Adipocyte (in vitro differentiated cells): Measurements from ENCODE around the gene F2RL3.

ENCODE experiments used
- DNase-seq: peaks from one replicate; pipeline ENCODE4 v3.0.0-alpha.2; 2015; ENCODE audit warnings: low read depth
- H3K27me3 ChIP-seq: replicated peaks from 2 replicates; pipeline ENCODE4 v1.7.0; 2013; ENCODE audit warnings: mild to moderate bottlenecking, low read length, moderate library complexity; ENCODE audit not compliant: control insufficient read depth, insufficient read depth
- H3K36me3 ChIP-seq: 2 replicates; pipeline ENCODE4 v1.7.0; 2013; ENCODE audit warnings: low read length, mild to moderate bottlenecking, moderate library complexity; ENCODE audit not compliant: control insufficient read depth, insufficient read depth, severe bottlenecking
- H3K4me1 ChIP-seq: 2 replicates; pipeline ENCODE4 v1.7.0; 2013; ENCODE audit warnings: mild to moderate bottlenecking, low read length, moderate library complexity; ENCODE audit not compliant: control insufficient read depth, insufficient read depth
- H3K4me3 ChIP-seq: 2 replicates; pipeline ENCODE4 v1.7.0; 2013; ENCODE audit warnings: mild to moderate bottlenecking, low read length, moderate library complexity
- H3K9ac ChIP-seq: 2 replicates; pipeline ENCODE4 v1.7.0; 2013; ENCODE audit warnings: mild to moderate bottlenecking, low read length, moderate library complexity
- H3K9me3 ChIP-seq: 2 replicates; pipeline ENCODE4 v1.7.0; 2013; ENCODE audit warnings: mild to moderate bottlenecking, low read length, moderate library complexity; ENCODE audit not compliant: control insufficient read depth

F2RL3 gene

DNA sequence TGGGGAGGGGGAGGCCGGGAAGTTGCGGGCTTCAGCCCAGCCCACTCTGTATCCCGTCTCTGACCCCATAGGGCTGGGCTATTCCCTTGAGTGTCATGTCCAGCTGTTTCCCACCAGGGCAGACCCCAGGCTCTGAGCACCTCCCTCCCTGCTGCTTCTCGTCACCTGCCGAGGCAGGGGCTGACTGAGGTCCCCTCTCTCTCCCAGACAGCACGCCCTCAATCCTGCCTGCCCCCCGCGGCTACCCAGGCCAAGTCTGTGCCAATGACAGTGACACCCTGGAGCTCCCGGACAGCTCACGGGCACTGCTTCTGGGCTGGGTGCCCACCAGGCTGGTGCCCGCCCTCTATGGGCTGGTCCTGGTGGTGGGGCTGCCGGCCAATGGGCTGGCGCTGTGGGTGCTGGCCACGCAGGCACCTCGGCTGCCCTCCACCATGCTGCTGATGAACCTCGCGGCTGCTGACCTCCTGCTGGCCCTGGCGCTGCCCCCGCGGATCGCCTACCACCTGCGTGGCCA is 625 bp downstream of the F2RL3 start:
- Histone ChIP-seq H3K9ac (no peak overlapping the region), H3K4me1 (peaks cover 5% of the 10 kb centered on the region), H3K36me3 (no peaks in the 10 kb centered on the region), H3K9me3 (no peaks in the 10 kb centered on the region), H3K27me3 (peaks cover 19% of the 10 kb centered on the region), H3K4me3 (no peak overlapping the region)
- DNase-seq: no peak

DNA sequence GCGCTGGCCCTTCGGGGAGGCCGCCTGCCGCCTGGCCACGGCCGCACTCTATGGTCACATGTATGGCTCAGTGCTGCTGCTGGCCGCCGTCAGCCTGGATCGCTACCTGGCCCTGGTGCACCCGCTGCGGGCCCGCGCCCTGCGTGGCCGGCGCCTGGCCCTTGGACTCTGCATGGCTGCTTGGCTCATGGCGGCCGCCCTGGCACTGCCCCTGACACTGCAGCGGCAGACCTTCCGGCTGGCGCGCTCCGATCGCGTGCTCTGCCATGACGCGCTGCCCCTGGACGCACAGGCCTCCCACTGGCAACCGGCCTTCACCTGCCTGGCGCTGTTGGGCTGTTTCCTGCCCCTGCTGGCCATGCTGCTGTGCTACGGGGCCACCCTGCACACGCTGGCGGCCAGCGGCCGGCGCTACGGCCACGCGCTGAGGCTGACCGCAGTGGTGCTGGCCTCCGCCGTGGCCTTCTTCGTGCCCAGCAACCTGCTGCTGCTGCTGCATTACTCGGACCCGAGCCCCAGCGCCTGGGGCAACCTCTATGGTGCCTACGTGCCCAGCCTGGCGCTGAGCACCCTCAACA is 1.2 kb downstream of the F2RL3 start:
- H3K4me1 ChIP-seq: peaks cover 5% of the 10 kb centered on the region
- H3K9me3 ChIP-seq: no peaks in the 10 kb centered on the region
- no peaks in the 10 kb centered on the region for H3K36me3 ChIP-seq
- H3K27me3 ChIP-seq: peaks cover 23% of the 10 kb centered on the region
- DNase-seq: no peak
- no peak overlapping the region for H3K9ac ChIP-seq
- H3K4me3 ChIP-seq: no peak overlapping the region

DNA sequence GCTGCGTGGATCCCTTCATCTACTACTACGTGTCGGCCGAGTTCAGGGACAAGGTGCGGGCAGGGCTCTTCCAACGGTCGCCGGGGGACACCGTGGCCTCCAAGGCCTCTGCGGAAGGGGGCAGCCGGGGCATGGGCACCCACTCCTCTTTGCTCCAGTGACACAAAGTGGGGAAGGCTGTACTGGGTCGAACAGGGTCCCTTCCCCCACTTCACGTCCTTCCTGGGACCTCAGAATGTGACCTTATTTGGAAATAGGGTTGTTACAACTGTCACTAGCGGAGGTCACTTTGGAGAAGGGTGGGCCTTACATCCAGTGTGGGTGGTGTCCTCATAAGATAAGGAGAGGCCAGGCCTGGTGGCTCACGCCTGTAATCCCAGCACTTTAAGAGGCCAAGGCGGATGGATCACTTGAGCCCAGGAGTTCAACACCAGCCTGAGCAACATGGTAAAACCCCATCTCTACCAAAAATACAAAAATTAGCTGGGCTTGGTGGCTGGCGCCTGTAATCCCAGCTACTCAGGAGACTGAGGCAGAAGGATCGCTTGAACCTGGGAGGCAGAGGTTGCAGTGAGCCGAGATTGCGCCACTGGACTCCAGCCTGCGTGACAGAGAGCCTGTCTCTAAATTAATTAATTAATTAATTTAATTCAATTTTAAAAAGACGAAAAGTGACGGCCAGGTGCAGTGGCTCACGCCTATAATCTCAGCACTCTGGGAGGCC is 1.8 kb downstream of the F2RL3 start:
- Histone ChIP-seq H3K9ac (no peak overlapping the region), H3K9me3 (no peaks in the 10 kb centered on the region), H3K27me3 (peaks cover 23% of the 10 kb centered on the region), H3K36me3 (no peaks in the 10 kb centered on the region), H3K4me3 (no peak overlapping the region), H3K4me1 (peaks cover 5% of the 10 kb centered on the region)
- DNase-seq: no peak

DNA sequence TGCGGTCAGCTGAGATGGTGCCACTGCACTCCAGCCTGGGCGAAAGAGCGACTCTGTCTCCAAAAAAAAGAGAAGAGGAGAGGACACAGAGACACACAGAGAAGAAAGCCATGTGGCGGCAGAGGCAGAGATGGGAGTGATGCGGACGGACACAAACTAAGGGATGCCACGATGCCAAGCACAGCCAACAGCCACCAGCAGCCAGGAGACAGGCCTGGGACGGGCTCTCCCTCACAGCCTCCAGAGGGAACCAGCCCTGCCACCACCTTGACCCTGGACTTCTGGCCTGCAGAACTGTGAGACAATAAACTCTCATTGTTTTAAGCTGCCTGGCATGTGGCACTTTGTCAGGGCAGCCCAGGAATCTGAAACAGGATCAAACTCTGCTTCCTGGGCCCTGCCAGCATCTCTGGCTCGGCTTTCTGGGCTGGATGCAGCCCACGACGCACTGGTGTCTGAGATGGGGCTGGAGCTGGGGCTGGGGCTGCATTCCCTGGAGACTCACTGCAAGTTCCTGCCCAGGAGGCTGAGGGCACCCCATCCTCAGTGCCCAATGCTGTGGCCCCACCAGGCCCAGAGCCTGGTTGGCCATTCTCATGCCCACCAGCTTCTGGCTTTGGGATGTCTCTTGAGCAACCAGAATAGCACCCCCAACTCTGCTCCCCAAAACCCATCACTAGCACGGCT is 3.0 kb downstream of the F2RL3 start:
- DNase-seq: no peak
- H3K4me1 ChIP-seq: peaks cover 5% of the 10 kb centered on the region
- H3K9ac ChIP-seq: no peak overlapping the region
- H3K36me3 ChIP-seq: no peaks in the 10 kb centered on the region
- H3K27me3 ChIP-seq: peaks cover 23% of the 10 kb centered on the region
- H3K4me3 ChIP-seq: no peak overlapping the region
- H3K9me3 ChIP-seq: no peaks in the 10 kb centered on the region

DNA sequence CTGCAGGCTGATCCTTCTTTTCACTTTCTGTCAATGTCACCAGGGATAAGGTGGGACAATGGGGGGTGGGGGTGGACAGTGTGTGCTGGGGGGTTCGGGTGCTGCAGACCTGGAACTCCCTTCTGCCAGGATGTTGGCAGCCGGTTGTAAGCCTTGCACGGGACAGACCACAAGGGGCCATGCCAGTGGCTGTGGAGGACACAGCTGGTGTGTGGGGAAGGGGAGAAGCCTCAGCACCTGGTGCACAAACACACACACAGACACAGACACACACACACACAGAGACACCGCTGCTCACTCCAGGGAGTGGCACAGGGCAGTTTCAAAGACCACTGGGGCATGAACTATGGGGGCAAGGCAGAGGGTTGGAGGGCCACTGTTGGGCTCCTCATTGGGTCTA is 3.6 kb downstream of the F2RL3 start:
- Histone ChIP-seq H3K9ac (no peak overlapping the region), H3K27me3 (peaks cover 23% of the 10 kb centered on the region), H3K4me1 (peaks cover 5% of the 10 kb centered on the region), H3K9me3 (no peaks in the 10 kb centered on the region), H3K36me3 (no peaks in the 10 kb centered on the region), H3K4me3 (no peak overlapping the region)
- DNase-seq: no peak

DNA sequence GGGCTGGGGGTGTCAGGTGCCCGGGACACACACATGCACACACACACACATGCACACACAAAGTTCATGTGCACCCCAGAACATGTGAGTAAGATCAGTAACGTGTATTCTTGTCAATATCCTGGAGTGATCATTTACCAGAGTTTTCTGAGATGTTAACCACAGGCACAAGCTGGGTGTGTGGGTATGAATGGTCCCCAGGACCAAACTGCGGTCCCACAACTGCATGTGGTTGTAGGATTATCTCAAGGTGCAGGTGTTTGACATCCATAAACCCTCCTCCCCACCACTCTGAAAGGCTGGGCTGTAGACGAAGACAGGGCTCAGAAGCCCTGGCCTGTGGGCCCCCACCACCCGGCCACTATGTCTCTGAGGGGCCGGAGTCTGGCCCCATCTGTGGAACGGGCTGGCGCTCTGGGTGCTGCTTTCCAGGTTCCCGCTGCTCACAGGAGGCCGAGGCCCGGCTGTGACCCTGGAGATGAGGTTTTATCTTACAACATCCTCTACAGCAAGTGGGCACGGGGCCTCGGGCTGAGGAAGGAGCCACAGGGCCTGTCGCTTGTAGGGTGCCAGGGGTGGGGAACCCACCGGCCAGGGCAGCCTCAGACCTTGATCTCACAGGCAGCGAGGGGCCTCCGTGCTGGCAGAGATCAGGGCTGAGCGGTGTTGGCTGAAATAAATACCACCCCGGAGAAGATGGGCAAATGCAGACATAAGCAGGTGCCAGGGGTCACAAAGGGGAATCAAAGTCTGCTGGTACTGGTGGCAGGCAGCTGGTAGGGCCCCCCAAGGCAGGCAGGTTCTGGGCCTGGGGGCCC is 4.3 kb downstream of the F2RL3 start:
- H3K4me1 ChIP-seq: peaks cover 5% of the 10 kb centered on the region
- H3K4me3 ChIP-seq: no peak overlapping the region
- peaks cover 23% of the 10 kb centered on the region for H3K27me3 ChIP-seq
- no peaks in the 10 kb centered on the region for H3K9me3 ChIP-seq
- H3K36me3 ChIP-seq: no peaks in the 10 kb centered on the region
- no peak for DNase-seq
- no peak overlapping the region for H3K9ac ChIP-seq

DNA sequence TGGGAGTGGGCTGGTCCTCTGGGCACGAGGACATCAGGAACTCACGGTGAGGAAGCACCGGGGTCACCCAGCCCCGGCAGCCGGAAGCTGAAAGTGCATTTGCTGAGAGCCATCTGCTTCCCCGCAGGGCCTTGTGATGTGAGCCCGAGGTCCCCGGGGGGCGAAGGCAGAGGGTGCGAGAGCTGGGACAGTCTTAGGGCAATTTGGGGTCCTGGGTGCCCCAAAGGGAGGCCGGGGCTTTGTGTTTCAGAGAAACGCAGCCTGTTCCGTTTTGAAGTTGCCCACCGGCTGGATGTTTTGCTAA is 4.8 kb downstream of the F2RL3 start:
- H3K9ac ChIP-seq: no peak overlapping the region
- H3K9me3 ChIP-seq: no peaks in the 10 kb centered on the region
- H3K27me3 ChIP-seq: peaks cover 23% of the 10 kb centered on the region
- no peak overlapping the region for H3K4me3 ChIP-seq
- peaks cover 5% of the 10 kb centered on the region for H3K4me1 ChIP-seq
- no peaks in the 10 kb centered on the region for H3K36me3 ChIP-seq
- DNase-seq: no peak

DNA sequence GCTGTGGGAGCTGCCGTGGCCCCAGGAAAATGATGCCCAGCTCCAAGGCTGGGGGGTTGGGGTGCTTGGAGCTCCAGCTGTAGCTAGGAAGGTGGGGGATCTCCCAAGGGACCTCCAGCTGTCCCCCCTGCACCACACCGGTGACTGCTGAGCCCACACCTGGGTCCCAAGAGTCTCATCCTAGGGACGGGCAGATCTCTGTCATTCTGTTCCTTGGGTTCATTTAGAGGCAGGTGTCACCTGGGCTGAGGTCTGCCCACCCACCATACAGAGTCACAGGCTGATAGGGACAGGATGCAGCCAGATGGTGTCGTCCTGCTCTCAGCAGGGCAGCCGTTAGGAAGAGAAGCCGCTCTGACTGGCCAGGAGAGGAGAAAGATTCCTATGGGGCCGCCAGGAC is 5.3 kb downstream of the F2RL3 start:
- no peak overlapping the region for H3K4me3 ChIP-seq
- no peaks in the 10 kb centered on the region for H3K9me3 ChIP-seq
- no peak overlapping the region for H3K9ac ChIP-seq
- peaks cover 22% of the 10 kb centered on the region for H3K27me3 ChIP-seq
- peaks cover 5% of the 10 kb centered on the region for H3K4me1 ChIP-seq
- no peak for DNase-seq
- no peaks in the 10 kb centered on the region for H3K36me3 ChIP-seq

DNA sequence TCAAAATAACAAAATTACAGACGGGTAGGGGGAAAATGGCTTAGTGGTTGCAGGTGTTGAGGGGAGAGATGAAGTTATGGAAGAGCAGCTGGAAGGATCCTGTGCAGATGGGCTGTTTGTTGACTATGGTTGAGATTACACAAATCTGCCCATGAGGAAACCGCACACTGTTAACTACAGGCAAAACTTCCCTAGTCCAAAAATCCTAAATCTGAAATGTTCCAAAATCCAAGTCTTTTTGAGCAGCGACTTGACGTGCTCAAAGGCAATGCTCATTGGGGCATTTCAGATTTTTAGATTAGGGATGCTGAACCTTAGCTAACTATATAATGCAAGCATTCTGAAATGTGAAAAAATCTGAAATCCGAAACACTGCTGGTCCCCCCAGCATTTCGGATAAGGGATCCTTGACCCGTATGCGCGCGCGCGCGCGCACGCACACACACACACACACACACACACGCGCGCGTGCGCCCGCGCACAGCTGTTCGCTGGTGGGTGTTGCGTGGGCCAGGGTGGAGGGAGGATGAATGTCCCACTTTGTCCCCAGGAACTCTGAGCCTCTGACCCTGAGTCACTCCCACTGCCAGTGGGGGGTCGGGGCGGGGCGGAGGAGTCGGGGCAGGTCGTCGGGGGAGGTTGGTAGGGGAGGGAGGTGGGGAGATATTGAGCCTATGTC is 6.8 kb downstream of the F2RL3 start:
- no peak overlapping the region for H3K9ac ChIP-seq
- H3K4me1 ChIP-seq: peaks cover 5% of the 10 kb centered on the region
- DNase-seq: peak; percentile 38
- no peaks in the 10 kb centered on the region for H3K36me3 ChIP-seq
- no peaks in the 10 kb centered on the region for H3K9me3 ChIP-seq
- H3K27me3 ChIP-seq: peaks cover 18% of the 10 kb centered on the region
- no peak overlapping the region for H3K4me3 ChIP-seq

DNA sequence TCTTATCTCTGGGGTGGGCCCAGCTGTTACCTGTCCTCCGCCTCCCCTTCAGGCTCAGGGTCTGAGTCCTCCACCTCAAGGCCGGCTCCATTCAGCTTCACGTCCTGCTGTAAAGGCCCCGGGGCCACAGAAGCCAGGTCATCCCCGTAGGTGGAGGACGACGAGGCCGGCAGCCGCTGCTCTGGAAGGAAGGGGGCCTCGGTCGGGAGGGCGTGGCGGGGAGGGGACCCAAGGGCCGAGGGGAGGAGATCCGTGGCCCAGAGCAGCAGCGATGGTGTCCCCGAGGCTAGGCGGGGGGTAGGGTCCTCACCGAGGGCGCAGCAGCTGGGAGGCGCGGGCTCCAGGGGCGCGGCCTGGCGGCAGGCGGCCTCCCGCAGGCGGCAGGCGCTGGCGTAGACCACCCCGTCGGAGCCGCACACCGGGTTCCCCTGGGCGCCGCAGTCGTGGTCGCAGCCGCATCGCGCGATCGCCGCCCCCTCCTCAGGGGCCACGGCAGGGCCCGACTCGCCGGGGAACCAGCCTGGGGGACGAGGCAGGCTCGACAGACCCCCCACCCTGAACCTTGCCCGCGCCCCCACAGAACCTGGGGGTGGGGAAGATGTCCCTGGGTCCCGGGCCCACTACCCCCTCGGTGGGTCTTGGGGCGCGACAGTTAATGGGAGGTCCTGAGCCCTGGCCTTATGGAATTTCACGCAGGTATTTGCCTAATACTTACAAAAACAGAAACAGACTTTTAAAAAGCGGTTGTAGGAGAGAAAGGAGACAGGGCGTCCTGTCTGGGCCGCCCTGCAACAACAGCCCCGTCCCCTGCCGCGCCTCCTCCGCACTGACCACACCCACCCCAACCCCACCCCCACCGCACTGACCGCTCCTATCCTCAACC is 7.6 kb downstream of the F2RL3 start:
- peak; percentile 12 for DNase-seq
- peaks cover 19% of the 10 kb centered on the region for H3K27me3 ChIP-seq
- H3K36me3 ChIP-seq: no peaks in the 10 kb centered on the region
- H3K9me3 ChIP-seq: no peaks in the 10 kb centered on the region
- H3K9ac ChIP-seq: no peak overlapping the region
- H3K4me1 ChIP-seq: peaks cover 5% of the 10 kb centered on the region
- peak overlapping the region; percentile 64 for H3K4me3 ChIP-seq
